ENCODE results near the gene OR1Q1.
"Not testable (repeated sequence)": the region's sequence is repeated elsewhere in the genome, so short reads cannot be mapped to it uniquely, and the experiment has no call there.

The OR1Q1 gene, protein sequence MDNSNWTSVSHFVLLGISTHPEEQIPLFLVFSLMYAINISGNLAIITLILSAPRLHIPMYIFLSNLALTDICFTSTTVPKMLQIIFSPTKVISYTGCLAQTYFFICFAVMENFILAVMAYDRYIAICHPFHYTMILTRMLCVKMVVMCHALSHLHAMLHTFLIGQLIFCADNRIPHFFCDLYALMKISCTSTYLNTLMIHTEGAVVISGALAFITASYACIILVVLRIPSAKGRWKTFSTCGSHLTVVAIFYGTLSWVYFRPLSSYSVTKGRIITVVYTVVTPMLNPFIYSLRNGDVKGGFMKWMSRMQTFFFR

DNA sequence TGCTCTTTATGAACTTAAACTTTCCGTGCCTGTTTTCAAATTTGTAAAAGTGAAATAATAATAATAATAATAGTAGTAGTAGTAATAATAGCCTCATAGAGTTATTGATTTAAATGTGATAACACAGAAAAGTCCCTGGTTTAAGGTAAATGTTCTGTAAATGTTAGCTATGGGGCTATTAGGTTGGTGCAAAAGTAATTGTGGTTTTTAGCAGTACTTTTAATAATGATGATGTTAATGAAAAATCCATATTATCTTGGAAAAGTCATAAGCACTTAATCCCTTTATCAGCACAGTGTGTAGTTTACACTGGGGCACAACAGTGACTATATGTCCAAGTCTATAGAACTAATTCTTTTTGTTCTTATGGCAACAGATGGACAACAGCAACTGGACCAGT, at the start of gene OR1Q1:
Gene OR1Q1 (plus strand): TSS at position 377 of the 400 bp plus-strand sequence. CDS start 0 bp downstream, at position 377.
- DNase-seq (ENCODE audit: low read depth in 2 of 2): no peak

DNA sequence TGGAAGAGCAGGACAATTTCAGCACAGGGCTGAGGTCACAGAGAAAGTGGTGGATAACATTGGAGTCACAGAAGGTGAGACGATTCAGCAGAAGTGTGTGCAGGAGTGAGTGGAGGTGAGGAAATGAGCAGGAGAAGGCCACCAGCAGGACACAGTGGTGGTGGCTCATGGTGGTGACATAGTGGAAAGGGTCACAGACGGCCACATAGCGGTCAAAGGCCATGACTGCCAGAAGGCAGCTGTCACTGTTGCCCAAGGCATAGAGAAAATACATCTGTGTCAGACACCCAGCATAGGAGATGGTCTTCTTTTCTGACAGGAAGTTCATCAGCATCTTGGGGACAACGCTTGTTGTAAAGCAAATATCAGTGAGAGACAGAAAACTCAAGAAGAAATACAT, 46.6 kb upstream of the OR1Q1 start:
- DNase-seq (ENCODE audit: low read depth in 2 of 2): no peak

DNA sequence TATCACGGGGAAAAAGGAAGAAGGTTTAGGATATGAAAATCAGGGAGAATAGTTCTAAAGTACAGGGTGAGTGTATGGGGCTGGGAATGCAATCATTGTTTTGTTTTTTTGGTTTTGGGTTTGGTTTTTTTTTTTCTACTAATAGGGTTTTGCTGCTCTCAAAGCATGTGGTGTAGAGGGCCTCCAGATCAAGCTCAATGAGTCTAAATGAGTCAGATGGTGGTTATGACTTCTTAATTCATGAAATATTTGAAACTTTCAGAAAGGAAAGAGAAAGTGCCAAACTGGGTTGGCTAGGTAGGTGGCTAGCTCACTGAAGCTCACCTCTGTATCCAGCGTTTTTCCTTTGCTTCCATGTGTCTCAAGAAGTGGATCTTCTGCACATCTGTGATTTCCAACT, 42.1 kb upstream of the OR1Q1 start:
- DNase-seq (ENCODE audit: low read depth in 2 of 2): no peak

DNA sequence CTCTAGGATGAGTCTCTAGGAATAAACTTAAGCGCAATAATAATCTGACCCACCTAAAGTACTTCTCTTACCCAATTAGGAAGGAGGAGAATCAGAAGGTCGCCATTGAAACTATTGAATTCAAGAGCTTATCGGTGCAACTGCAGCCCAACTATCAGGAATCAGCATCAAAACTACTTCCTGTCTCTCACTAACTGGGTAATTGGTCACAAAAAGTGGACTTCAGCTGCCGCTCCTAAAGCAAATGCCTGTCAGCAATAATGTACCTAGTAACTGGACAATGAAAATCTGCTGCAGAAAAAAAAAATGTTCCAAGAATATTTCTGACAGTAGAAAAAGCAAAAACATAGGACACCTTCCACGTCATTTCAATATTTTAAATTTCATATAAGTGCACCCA, 34.7 kb upstream of the OR1Q1 start:
- DNase-seq (ENCODE audit: low read depth in 2 of 2): no peak

DNA sequence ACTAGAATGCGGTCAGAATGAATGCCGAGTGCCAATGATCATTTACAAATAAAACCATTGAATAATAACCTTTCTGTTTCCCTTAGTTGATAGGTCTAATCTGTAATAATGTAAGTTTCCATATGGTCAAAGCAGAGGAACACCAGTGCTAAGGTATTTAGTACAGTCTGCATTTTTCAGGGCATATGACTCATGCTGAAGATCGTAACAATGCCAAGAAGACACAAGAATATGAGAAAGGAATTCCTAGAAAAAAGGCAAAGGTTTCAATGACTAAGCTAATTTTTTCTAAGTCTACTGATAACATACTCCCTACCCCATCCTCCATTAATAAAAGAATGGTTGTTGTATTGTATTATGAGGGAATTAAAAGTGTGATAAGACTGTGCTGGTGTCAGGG, 34.2 kb upstream of the OR1Q1 start:
- no peak for DNase-seq (ENCODE audit: low read depth in 2 of 2)

DNA sequence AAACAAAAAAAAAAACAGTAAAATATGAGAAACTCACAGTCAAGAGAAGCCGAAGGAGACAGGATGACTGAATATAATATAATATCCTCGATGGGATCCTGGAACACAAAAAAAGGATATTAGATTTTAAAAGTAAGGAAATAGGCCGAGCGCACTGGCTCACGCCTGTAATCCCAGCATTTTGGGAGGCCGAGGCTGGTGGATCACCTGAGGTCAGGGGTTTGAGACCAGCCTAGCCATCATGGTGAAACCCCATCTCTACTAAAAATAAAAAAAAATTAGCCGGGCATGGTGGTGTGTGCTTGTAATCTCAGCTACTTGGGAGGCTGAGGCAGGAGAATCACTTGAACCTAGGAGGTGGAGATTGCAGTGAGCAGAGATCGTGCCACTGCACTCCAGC, 31.3 kb upstream of the OR1Q1 start, which contains the start of gene OR1L8:
Gene OR1L8 (minus strand): TSS at position 101 of the 400 bp plus-strand sequence. CDS start 14,907 bp downstream, outside the sequence.
- not testable (repeated sequence) for DNase-seq (ENCODE audit: low read depth in 2 of 2)

DNA sequence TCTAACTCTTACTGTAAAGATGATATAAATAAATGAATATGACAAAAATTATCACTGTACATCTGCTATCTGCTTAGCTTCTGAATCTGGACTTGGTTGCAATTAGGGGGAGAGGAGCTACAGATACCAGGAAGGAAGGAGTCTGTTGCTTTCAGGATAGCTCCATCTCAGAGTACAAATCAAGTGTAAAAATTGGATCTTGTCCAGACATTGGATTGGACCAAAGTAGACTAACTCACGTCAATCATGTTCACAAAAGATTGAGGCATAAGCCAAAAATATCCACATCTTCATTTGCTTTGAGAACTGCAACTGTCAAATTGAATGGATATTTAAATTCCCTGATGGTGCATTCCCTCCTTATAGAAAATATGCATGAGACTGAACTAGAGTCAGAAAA, 8.8 kb upstream of the OR1Q1 start:
- DNase-seq (ENCODE audit: low read depth in 2 of 2): no peak

DNA sequence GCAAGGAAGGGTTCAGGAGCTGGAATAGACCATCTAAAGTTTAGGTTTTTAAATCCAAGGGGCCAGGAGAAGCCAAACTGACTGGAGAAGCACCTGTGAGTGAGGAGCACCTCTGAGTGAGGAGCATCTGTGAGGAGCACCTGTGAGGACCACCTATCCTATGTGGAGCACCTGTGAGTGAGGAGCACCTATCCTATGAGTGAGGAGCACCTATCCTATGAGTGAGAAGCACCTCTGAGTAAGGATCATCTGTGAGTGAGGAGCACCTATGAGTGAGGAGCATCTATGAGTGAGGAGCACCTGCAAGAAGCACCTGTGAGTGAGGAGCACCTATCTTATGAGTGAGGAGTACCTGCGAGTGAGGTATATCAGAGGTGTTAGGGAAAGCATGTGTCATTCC, 8.0 kb upstream of the OR1Q1 start:
- no peak for DNase-seq (ENCODE audit: low read depth in 2 of 2)

DNA sequence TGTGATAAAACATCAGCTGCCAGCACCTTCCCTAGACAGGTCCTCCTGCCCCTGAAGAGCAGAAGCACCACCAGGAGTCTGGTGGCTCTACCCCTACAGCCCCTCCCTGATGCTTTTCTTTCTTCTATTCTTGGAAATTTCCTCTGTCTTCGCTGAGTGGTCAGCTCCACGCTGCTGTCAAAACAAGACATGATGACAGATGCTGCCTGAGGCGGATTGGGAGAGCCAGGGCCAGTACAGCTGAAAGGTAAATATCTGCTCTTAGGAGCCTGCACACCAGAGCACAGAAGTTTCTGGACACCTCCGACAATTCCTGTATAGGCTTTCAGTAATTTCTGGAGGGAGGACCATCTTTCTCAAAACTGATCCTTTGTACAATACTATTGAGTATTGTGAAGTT, 4.7 kb upstream of the OR1Q1 start:
- no peak for DNase-seq (ENCODE audit: low read depth in 2 of 2)

DNA sequence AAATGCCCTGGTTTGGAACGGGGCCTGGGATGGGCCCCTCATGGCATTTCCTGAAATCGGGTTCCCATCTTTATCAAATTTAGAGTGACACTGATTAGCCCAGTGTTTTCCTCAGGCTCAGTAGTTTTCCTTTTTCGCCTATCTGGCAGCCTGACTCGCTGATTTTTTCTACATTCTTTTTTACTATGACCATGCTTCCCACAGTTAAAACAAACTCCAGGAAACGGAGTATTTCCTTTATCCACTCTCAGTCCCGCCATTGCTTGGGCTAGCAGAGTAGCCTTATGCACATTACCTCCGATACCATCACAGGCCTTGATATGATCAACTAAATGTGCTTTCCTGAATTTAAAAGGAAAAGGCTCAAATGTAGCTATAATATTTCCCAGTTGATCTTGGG, 5.5 kb downstream of the OR1Q1 start:
- DNase-seq (ENCODE audit: low read depth in 2 of 2): no peak

DNA sequence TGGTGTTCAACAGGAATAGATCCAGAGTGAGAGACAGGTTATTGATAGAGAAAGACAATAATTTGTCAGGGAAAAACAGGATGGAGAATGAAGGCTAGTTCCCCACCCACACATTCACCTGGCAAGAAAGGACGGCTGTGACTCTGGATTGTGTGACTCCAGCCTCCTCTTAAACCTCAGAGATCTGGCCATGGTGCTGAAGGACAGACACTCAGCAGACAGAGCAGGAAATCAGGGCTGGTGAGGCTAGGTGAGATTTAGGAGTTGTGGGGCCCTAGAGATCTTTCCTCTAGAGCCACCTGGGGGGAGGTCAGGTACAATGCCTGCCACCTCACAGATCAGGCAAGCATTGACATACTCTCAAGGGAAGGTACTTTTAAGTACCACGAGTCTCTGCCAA, 27.7 kb downstream of the OR1Q1 start:
- DNase-seq (ENCODE audit: low read depth in 2 of 2): no peak

DNA sequence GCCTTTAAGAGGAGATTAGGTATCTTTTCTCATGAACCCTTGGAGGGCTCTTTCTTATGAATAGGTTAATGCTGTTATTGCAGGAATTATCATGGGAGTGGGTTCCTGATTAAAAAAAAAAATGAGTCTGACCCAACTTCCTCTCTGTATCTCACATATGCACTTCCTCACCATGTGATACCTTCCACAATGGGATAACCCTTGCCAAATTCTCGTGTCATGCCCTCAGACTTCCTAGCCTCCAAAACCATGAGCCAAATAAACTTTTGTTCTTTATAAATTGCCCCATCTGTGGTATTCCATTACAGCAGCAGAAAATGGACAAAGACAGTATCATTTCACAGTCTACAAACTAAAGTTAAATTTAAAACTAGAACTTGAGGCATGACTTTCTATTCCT, 41.8 kb downstream of the OR1Q1 start:
- no peak for DNase-seq (ENCODE audit: low read depth in 2 of 2)

DNA sequence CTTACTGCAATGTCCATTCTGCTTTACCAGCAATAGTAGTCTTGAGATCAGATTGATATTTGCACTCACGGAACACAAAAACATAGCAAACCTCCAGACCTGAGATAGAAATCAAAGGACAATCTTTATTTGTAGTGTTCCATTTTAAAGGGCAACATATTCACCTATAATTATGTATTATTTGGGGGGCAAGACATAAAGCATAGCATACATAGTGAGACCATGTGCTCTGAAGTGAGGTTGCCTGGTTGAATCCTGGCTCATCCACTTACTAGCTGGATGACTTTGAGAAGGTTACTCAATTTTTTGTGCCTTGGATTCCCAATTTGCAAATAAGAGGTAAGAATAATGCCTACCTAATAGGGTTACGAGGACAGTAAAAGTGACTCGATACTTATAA, 43.0 kb downstream of the OR1Q1 start, which contains the start of gene OR1B1:
Gene OR1B1 (minus strand): TSS at position 101 of the 400 bp plus-strand sequence.
- DNase-seq (ENCODE audit: low read depth in 2 of 2): no peak

DNA sequence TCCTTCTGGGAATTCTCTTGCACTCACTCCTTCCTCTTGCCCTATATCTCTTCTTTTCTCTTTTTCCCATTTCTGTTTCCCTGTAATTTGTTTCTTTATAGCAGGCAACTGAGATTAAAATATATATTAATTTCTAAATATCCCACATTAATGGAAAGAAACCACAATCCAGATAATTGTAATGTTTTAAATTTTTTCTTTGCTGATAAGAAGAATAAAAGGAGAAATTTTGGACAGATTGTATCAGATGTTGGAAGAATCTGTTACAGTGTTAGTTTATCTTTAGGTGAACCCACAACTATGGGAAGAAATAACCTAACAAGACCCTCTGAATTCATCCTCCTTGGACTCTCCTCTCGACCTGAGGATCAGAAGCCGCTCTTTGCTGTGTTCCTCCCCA, 46.9 kb downstream of the OR1Q1 start, which contains the start of gene OR1L1:
Gene OR1L1 (plus strand): TSS at position 301 of the 400 bp plus-strand sequence. CDS start 0 bp downstream, at position 301.
- no peak for DNase-seq (ENCODE audit: low read depth in 2 of 2)

Measured in activated CD4-positive, alpha-beta T cell treated with anti-CD3 and anti-CD28 coated beads for 24 hours (primary cell).